Neuronal stem cell (in vitro differentiated cells): ENCODE results near the gene AGL.
"Not testable (repeated sequence)": the region's sequence is repeated elsewhere in the genome, so short reads cannot be mapped to it uniquely, and the experiment has no call there.

Experiments
- DNase-seq: peaks from one replicate; pipeline ENCODE4 v3.0.0-alpha.2; 2013; ENCODE audit warnings: low spot score
- H2AFZ ChIP-seq: one replicate; pipeline ENCODE4 v1.6.1; 2013; ENCODE audit warnings: mild to moderate bottlenecking, low read length, inconsistent platforms
- H2AK5ac ChIP-seq: 2 replicates; pipeline ENCODE4 v1.6.1; 2013; ENCODE audit warnings: low read depth, mild to moderate bottlenecking, inconsistent platforms, low read length, moderate library complexity, mixed read lengths
- H2BK120ac ChIP-seq: 2 replicates; pipeline ENCODE4 v1.6.1; 2013; ENCODE audit warnings: low read depth, mild to moderate bottlenecking, inconsistent platforms, low read length, moderate library complexity, mixed read lengths
- H2BK12ac ChIP-seq: one replicate; pipeline ENCODE4 v1.6.1; 2013; ENCODE audit warnings: low read length, inconsistent platforms
- H2BK15ac ChIP-seq: 2 replicates; pipeline ENCODE4 v1.6.1; 2013; ENCODE audit warnings: mild to moderate bottlenecking, low read length, inconsistent platforms, mixed read lengths
- H2BK5ac ChIP-seq: one replicate; pipeline ENCODE4 v1.6.1; 2013; ENCODE audit warnings: inconsistent platforms, mild to moderate bottlenecking, low read length, moderate library complexity
- H3K14ac ChIP-seq: one replicate; pipeline ENCODE4 v1.6.1; 2013; ENCODE audit warnings: low read length, inconsistent platforms
- H3K18ac ChIP-seq: 2 replicates; pipeline ENCODE4 v1.6.1; 2013; ENCODE audit warnings: low read length, inconsistent platforms
- H3K23ac ChIP-seq: 2 replicates; pipeline ENCODE4 v1.6.1; 2013; ENCODE audit warnings: low read depth, mild to moderate bottlenecking, mixed read lengths, low read length, inconsistent platforms; ENCODE audit not compliant: poor library complexity
- H3K27ac ChIP-seq: replicated peaks from 3 replicates; pipeline ENCODE4 v1.5.1; 2013; ENCODE audit warnings: low read length, inconsistent platforms
- H3K27me3 ChIP-seq, 3 experiments: 2 replicates each; pipeline ENCODE4 v1.6.1; 2013; ENCODE audit warnings: low read length in 3 of 3, mild to moderate bottlenecking in 2 of 3, inconsistent platforms in 1 of 3, low read depth in 1 of 3, mixed read lengths in 1 of 3, moderate library complexity in 1 of 3; ENCODE audit not compliant: control insufficient read depth in 3 of 3, insufficient read depth in 3 of 3
- H3K36me3 ChIP-seq, 2 donors: replicated peaks in 1 of 2; 2 replicates each; pipeline ENCODE4 v1.6.1; 2013; ENCODE audit warnings: low read length in 2 of 2; ENCODE audit not compliant: control insufficient read depth in 2 of 2, insufficient read depth in 2 of 2
- H3K4ac ChIP-seq: 2 replicates; pipeline ENCODE4 v1.6.1; 2013; ENCODE audit warnings: inconsistent platforms, mild to moderate bottlenecking, low read length, moderate library complexity
- H3K4me1 ChIP-seq, 2 donors: 1 replicate in 1 of 2; 2 replicates in 1 of 2; pipeline ENCODE4 v1.6.1; 2013; ENCODE audit warnings: low read length in 2 of 2, low read depth in 1 of 2; ENCODE audit not compliant: control insufficient read depth in 2 of 2, insufficient read depth in 1 of 2
- H3K4me2 ChIP-seq: one replicate; pipeline ENCODE4 v1.6.1; 2013; ENCODE audit warnings: mild to moderate bottlenecking, low read length, inconsistent platforms; ENCODE audit not compliant: insufficient read depth, poor library complexity, severe bottlenecking
- H3K4me3 ChIP-seq, 2 donors: 2 replicates each; pipeline ENCODE4 v1.5.1; 2013; ENCODE audit warnings: low read length in 2 of 2, mild to moderate bottlenecking in 2 of 2, inconsistent platforms in 1 of 2, moderate library complexity in 1 of 2
- H3K79me1 ChIP-seq: one replicate; pipeline ENCODE4 v1.6.1; 2013; ENCODE audit warnings: low read depth, mild to moderate bottlenecking, inconsistent platforms, low read length, moderate library complexity
- H3K9ac ChIP-seq: one replicate; pipeline ENCODE4 v1.6.1; 2013; ENCODE audit warnings: mild to moderate bottlenecking, low read depth, low read length, inconsistent platforms; ENCODE audit not compliant: poor library complexity
- H3K9me3 ChIP-seq, 2 donors: replicated peaks in 1 of 2; 2 replicates each; pipeline versions ENCODE3 to v1.6.1; 2013; ENCODE audit warnings: low read length in 2 of 2, mild to moderate bottlenecking in 2 of 2, inconsistent platforms in 1 of 2, low read depth in 1 of 2, mixed read lengths in 1 of 2, moderate library complexity in 1 of 2; ENCODE audit not compliant: control insufficient read depth in 2 of 2, insufficient read depth in 1 of 2
- H4K8ac ChIP-seq: one replicate; pipeline ENCODE4 v1.6.1; 2013; ENCODE audit warnings: low read depth, mild to moderate bottlenecking, inconsistent platforms, low read length, moderate library complexity
- H4K91ac ChIP-seq: one replicate; pipeline ENCODE4 v1.6.1; 2013; ENCODE audit warnings: low read length, low read depth, mild to moderate bottlenecking, inconsistent platforms; ENCODE audit not compliant: poor library complexity
- WGBS, 2 donors: extraction: QIAGEN DNeasy Blood & Tissue Kit; methylation state at CpG; one replicate each; pipeline ENCODE4 v1.1.7; 2013; ENCODE audit warnings: missing lambda C conversion rate in 2 of 2, mixed read lengths in 1 of 2; ENCODE audit not compliant: insufficient read length in 2 of 2, insufficient replicate concordance in 1 of 2; ENCODE audit errors: extremely low coverage in 2 of 2; 5-methylcytosine and 5-hydroxymethylcytosine counted together

Gene AGL

DNA sequence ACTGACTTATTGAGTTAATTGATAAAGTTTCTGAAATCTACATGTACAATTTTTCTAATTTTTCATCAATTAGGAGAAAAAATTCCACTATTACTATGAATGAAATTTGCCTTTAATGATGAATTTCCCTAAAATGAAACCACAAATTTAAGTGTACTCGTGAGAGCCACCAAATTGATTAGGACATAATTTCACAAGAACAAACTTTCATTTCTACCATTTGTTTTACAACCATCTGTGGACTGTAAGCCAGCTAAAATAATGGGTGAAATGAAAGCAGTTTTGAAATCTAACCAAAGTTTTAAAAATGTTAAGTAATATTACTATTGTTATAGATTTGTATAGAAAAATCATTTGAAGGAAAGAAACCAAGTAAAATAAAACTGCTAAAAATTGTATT lies 41.8 kb downstream of the AGL start:
- H3K36me3 ChIP-seq: peaks cover 4 to 39% of the 10 kb centered on the region in 2 donors

GRCh38 chr1:99903278-99903677 lies 53.1 kb downstream of the AGL start:
- H3K23ac ChIP-seq, H4K91ac ChIP-seq, H3K9me3 ChIP-seq, H3K9ac ChIP-seq, H3K4ac ChIP-seq, H3K4me1 ChIP-seq, H3K4me2 ChIP-seq, H3K14ac ChIP-seq, H2BK120ac ChIP-seq, H3K18ac ChIP-seq, H3K4me3 ChIP-seq, H2AK5ac ChIP-seq, DNase-seq, H2BK5ac ChIP-seq, H3K27me3 ChIP-seq, H3K27ac ChIP-seq, H3K79me1 ChIP-seq, H4K8ac ChIP-seq, H2BK15ac ChIP-seq, H2AFZ ChIP-seq, H2BK12ac ChIP-seq: not testable (repeated sequence)
- H3K36me3 ChIP-seq: peaks cover 0 to 12% of the 10 kb centered on the region in 2 donors
- WGBS, 2 donors: no CpG with 5 or more reads among the region's 4 CpGs

More for the DNA sequence above, 41.8 kb downstream of the AGL start:
- no peak overlapping the region for H2BK15ac ChIP-seq
- no peak overlapping the region for H3K9ac ChIP-seq
- no peak overlapping the region for H2AK5ac ChIP-seq
- no peak overlapping the region for H2BK12ac ChIP-seq
- H3K4me1 ChIP-seq: no peaks in the 10 kb centered on the region
- H3K79me1 ChIP-seq: no peaks in the 10 kb centered on the region
- H3K14ac ChIP-seq: no peak overlapping the region
- no peak overlapping the region for H3K4me2 ChIP-seq
- no peak overlapping the region for H3K4ac ChIP-seq
- H2BK120ac ChIP-seq: no peak overlapping the region
- H4K8ac ChIP-seq: no peak overlapping the region
- H3K4me3 ChIP-seq: no peak overlapping the region
- no peak overlapping the region for H3K27ac ChIP-seq
- H3K23ac ChIP-seq: no peak overlapping the region
- no peak overlapping the region for H4K91ac ChIP-seq
- no peak for DNase-seq
- H3K9me3 ChIP-seq: no peaks in the 10 kb centered on the region
- WGBS, 2 donors: no CpG with 5 or more reads among the region's 1 CpG
- no peak overlapping the region for H2BK5ac ChIP-seq
- no peak overlapping the region for H3K18ac ChIP-seq
- H2AFZ ChIP-seq: no peak overlapping the region
- no peaks in the 10 kb centered on the region for H3K27me3 ChIP-seq

DNA sequence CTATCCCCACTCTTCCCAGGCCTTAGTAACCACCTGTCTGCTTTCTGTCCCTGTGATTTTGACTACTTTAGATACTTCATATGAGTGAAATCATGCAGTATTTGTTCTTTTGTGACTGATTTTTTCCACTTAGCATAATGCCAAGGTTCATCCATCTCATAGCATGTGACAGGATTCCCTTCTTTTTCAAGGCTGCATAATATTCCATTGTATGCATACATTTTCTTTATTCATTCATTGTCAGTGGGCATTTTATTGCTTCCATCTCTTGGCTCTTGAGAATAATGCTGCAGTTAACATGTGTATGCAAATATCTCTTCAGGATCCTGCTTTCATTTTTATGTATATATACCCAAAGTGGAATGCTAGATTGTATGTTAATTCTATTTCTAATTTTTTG lies 56.4 kb downstream of the AGL start:
- no peak overlapping the region for H3K23ac ChIP-seq
- no peak overlapping the region for H3K18ac ChIP-seq
- H3K4me1 ChIP-seq: no peaks in the 10 kb centered on the region
- peaks cover 2% of the 10 kb centered on the region for H3K79me1 ChIP-seq
- DNase-seq: no peak
- no peak overlapping the region for H3K4me2 ChIP-seq
- no peak overlapping the region for H3K14ac ChIP-seq
- H3K36me3 ChIP-seq: peaks cover 0 to 4% of the 10 kb centered on the region in 2 donors
- H2BK15ac ChIP-seq: no peak overlapping the region
- H3K4ac ChIP-seq: no peak overlapping the region
- H2BK120ac ChIP-seq: no peak overlapping the region
- H3K4me3 ChIP-seq: no peak overlapping the region
- no peak overlapping the region for H2AK5ac ChIP-seq
- no peak overlapping the region for H2BK5ac ChIP-seq
- H3K9me3 ChIP-seq: peaks cover 2 to 8% of the 10 kb centered on the region in 2 donors
- H4K91ac ChIP-seq: no peak overlapping the region
- H3K27ac ChIP-seq: no peak overlapping the region
- H4K8ac ChIP-seq: no peak overlapping the region
- no peak overlapping the region for H2AFZ ChIP-seq
- no peaks in the 10 kb centered on the region for H3K27me3 ChIP-seq
- no peak overlapping the region for H2BK12ac ChIP-seq
- no peak overlapping the region for H3K9ac ChIP-seq

GRCh38 chr1:99917214-99917613 lies 67.1 kb downstream of the AGL start:
- H3K27ac ChIP-seq: no peak overlapping the region
- no peak overlapping the region for H3K9ac ChIP-seq
- H2BK120ac ChIP-seq: no peak overlapping the region
- no CpG with 5 or more reads among the region's 3 CpGs for WGBS, 2 donors
- H3K27me3 ChIP-seq: no peaks in the 10 kb centered on the region
- H3K4ac ChIP-seq: no peak overlapping the region
- H3K23ac ChIP-seq: no peak overlapping the region
- DNase-seq: no peak
- H3K14ac ChIP-seq: no peak overlapping the region
- H3K4me3 ChIP-seq: no peak overlapping the region
- no peak overlapping the region for H2BK15ac ChIP-seq
- no peaks in the 10 kb centered on the region for H3K4me1 ChIP-seq
- no peak overlapping the region for H3K18ac ChIP-seq
- no peak overlapping the region for H2BK12ac ChIP-seq
- no peak overlapping the region for H2AFZ ChIP-seq
- no peak overlapping the region for H2AK5ac ChIP-seq
- no peak overlapping the region for H4K8ac ChIP-seq
- no peak overlapping the region for H4K91ac ChIP-seq
- H2BK5ac ChIP-seq: no peak overlapping the region
- no peaks in the 10 kb centered on the region for H3K9me3 ChIP-seq
- no peak overlapping the region for H3K4me2 ChIP-seq
- H3K36me3 ChIP-seq: peaks cover 7 to 23% of the 10 kb centered on the region in 2 donors
- H3K79me1 ChIP-seq: no peaks in the 10 kb centered on the region
